ENCODE measurements around the gene RAD51B. TPM values are rescaled to one million over a fixed set of nuclear protein-coding genes. Genes with fewer than 3 reads are reported as not detected.

The RAD51B gene
- total RNA-seq, 1 experiment from 2014 or later, result 8.5 TPM

DNA sequence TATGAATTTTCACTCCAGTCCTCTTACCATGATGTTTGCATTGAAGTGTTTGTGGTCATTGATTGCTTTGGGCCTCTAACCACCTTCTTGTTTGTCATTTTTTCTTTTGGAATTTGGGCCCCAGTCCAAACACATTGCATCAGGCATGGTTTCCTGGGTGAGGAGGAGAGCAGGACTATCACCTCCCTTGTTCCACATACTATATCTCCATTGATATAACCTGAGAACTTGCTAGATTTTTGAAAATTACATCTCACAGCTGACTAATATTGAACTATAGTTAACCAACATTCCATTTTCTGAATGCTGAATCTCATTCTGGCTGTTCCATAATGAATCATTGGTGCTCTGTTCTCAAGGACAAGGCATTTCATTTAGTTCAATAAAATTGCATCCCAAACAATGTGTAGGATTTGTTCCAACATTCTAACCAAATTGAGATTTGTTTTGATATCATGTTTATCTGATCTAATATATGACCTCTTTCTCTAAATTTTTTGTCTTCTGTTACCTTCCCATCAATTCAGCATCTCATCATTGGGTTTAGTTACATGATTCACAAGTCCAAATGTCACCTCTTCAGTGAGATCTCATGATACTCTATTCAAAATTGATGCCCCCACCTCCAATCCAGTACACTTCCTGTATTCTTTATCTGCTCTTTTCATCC lies 644.3 kb downstream of the RAD51B start:
- Histone ChIP-seq H3K9me3 (ENCODE audit: control insufficient read depth, insufficient read depth, low read depth, low read length) (no peaks in the 10 kb centered on the region), H3K4me1 (ENCODE audit: control insufficient read depth, insufficient read depth, low read length) (peaks cover 13% of the 10 kb centered on the region), H3K27me3 (ENCODE audit: control insufficient read depth, insufficient read depth, low read length) (no peaks in the 10 kb centered on the region), H3K4me3 (ENCODE audit: low read depth in 2 of 2, low read length in 2 of 2) (no peak overlapping the region), H3K36me3 (ENCODE audit: control insufficient read depth, insufficient read depth, low read length) (no peaks in the 10 kb centered on the region), H3K27ac (ENCODE audit: low read length) (peak overlapping the region; percentile 69; the same call in 1 of the 2 replicates)
- intact Hi-C loops (cut with micrococcal nuclease; ENCODE audit: unreplicated experiment) (no loop called here), in situ Hi-C loops (cut with HindIII; ENCODE audit: low pct_unique_long_range_greater_than_20kb, low sequenced_read_pairs) (no loop called here)
- ChIA-PET CTCF (no interaction called here), POLR2A (no interaction called here)
- TF ChIP-seq, protein P1, sequence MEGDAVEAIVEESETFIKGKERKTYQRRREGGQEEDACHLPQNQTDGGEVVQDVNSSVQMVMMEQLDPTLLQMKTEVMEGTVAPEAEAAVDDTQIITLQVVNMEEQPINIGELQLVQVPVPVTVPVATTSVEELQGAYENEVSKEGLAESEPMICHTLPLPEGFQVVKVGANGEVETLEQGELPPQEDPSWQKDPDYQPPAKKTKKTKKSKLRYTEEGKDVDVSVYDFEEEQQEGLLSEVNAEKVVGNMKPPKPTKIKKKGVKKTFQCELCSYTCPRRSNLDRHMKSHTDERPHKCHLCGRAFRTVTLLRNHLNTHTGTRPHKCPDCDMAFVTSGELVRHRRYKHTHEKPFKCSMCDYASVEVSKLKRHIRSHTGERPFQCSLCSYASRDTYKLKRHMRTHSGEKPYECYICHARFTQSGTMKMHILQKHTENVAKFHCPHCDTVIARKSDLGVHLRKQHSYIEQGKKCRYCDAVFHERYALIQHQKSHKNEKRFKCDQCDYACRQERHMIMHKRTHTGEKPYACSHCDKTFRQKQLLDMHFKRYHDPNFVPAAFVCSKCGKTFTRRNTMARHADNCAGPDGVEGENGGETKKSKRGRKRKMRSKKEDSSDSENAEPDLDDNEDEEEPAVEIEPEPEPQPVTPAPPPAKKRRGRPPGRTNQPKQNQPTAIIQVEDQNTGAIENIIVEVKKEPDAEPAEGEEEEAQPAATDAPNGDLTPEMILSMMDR (IDR thresholded peaks at IDR 0.05), result no peak
- TF ChIP-seq, protein P2, sequence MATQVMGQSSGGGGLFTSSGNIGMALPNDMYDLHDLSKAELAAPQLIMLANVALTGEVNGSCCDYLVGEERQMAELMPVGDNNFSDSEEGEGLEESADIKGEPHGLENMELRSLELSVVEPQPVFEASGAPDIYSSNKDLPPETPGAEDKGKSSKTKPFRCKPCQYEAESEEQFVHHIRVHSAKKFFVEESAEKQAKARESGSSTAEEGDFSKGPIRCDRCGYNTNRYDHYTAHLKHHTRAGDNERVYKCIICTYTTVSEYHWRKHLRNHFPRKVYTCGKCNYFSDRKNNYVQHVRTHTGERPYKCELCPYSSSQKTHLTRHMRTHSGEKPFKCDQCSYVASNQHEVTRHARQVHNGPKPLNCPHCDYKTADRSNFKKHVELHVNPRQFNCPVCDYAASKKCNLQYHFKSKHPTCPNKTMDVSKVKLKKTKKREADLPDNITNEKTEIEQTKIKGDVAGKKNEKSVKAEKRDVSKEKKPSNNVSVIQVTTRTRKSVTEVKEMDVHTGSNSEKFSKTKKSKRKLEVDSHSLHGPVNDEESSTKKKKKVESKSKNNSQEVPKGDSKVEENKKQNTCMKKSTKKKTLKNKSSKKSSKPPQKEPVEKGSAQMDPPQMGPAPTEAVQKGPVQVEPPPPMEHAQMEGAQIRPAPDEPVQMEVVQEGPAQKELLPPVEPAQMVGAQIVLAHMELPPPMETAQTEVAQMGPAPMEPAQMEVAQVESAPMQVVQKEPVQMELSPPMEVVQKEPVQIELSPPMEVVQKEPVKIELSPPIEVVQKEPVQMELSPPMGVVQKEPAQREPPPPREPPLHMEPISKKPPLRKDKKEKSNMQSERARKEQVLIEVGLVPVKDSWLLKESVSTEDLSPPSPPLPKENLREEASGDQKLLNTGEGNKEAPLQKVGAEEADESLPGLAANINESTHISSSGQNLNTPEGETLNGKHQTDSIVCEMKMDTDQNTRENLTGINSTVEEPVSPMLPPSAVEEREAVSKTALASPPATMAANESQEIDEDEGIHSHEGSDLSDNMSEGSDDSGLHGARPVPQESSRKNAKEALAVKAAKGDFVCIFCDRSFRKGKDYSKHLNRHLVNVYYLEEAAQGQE (IDR thresholded peaks at IDR 0.05; ENCODE audit: insufficient read depth in 1 of 2, low read depth in 2 of 2, low read length in 1 of 2), result no peak
- TF ChIP-seq TCF7L2 (IDR thresholded peaks at IDR 0.05; ENCODE audit: low read depth, low read length) (no peak), POLR2AphosphoS5 (IDR thresholded peaks at IDR 0.05; ENCODE audit: low read depth, low read length) (no peak), SIN3A (IDR thresholded peaks at IDR 0.05; ENCODE audit: borderline replicate concordance, insufficient read depth, low read depth, low read length) (no peak)
- ATAC-seq, result no peak
- no TSS peak for BruUV-seq (replicated peaks)
- no peak for DNase-seq (ENCODE audit: low read depth, low spot score)

DNA sequence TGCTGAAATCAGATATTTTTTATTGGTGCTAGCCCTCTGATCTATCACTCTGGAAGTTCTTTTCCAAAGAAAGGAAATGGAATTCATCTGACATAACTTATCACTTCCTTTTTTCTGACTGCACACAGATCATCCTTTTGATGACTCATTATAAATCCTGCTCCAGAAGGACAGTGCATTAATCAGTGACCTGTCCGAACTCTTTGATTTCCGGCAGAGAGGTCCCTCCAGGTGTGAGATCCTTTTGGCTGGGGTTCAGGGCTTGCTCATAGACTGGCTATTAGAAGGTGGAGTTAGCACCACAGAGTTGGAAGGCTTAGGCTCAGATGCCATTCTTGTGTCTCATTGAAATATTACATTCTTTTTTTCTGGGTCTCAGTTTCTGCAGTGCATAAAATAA lies 645.1 kb downstream of the RAD51B start:
- CTCF ChIA-PET, result no interaction called here
- H3K9me3 ChIP-seq (ENCODE audit: control insufficient read depth, insufficient read depth, low read depth, low read length), result no peaks in the 10 kb centered on the region
- TF ChIP-seq POLR2AphosphoS5 (IDR thresholded peaks at IDR 0.05; ENCODE audit: low read depth, low read length), result no peak
- TF ChIP-seq TCF7L2 (IDR thresholded peaks at IDR 0.05; ENCODE audit: low read depth, low read length), result 0 out of 2 replicates have a peak, but pooled peaks have one; percentile 16
- DNase-seq (ENCODE audit: low read depth, low spot score) (no peak), ATAC-seq (no peak)
- intact Hi-C loops (cut with micrococcal nuclease; ENCODE audit: unreplicated experiment), result no loop called here
- in situ Hi-C loops (cut with HindIII; ENCODE audit: low pct_unique_long_range_greater_than_20kb, low sequenced_read_pairs), result no loop called here
- peaks cover 10% of the 10 kb centered on the region for H3K4me1 ChIP-seq (ENCODE audit: control insufficient read depth, insufficient read depth, low read length)
- H3K36me3 ChIP-seq (ENCODE audit: control insufficient read depth, insufficient read depth, low read length), result no peaks in the 10 kb centered on the region
- POLR2A ChIA-PET, result no interaction called here
- H3K27ac ChIP-seq (ENCODE audit: low read length), result peak overlapping the region; percentile 69; the same call in 1 of the 2 replicates
- no peaks in the 10 kb centered on the region for H3K27me3 ChIP-seq (ENCODE audit: control insufficient read depth, insufficient read depth, low read length)
- no TSS peak for BruUV-seq (replicated peaks)
- no peak overlapping the region for H3K4me3 ChIP-seq (ENCODE audit: low read depth in 2 of 2, low read length in 2 of 2)

DNA sequence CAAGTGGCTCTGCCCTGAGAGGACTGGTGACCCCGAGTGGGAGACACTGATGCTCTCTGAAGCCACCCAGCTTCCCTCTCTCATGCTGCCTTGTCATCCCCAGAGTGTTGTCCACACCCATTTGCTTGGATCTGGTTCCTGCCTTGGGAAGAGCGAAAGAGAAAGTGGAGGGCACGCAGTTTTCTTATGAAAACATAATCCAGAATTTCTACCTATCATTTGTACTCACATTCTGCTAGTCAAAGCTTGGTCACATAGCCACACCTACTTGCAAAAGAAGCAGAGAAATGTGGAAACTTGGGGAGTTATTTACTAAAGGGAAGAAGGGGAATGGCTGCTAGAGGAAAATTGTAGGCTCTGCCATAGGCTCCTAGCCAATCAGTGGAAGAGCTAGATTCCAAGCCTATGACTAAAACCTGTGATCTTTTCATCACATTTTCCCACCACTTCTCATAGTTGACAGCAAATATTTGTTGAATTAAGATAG lies 647.0 kb downstream of the RAD51B start:
- Histone ChIP-seq H3K4me1 (ENCODE audit: control insufficient read depth, insufficient read depth, low read length) (peaks cover 8% of the 10 kb centered on the region), H3K27me3 (ENCODE audit: control insufficient read depth, insufficient read depth, low read length) (no peaks in the 10 kb centered on the region), H3K36me3 (ENCODE audit: control insufficient read depth, insufficient read depth, low read length) (no peaks in the 10 kb centered on the region), H3K9me3 (ENCODE audit: control insufficient read depth, insufficient read depth, low read depth, low read length) (no peaks in the 10 kb centered on the region), H3K4me3 (ENCODE audit: low read depth in 2 of 2, low read length in 2 of 2) (no peak overlapping the region), H3K27ac (ENCODE audit: low read length) (peak overlapping the region; percentile 63; the same call in 1 of the 2 replicates)
- ATAC-seq (no peak), DNase-seq (ENCODE audit: low read depth, low spot score) (no peak)
- ChIA-PET POLR2A (interaction anchor here (0.5 kb wide), 1 partner anchor 216 kb away, joined by 4 read pairs; no protein-coding TSS in a partner anchor), CTCF (no interaction called here)
- in situ Hi-C loops (cut with HindIII; ENCODE audit: low pct_unique_long_range_greater_than_20kb, low sequenced_read_pairs), result no loop called here
- intact Hi-C loops (cut with micrococcal nuclease; ENCODE audit: unreplicated experiment), result no loop called here
- no peak for TF ChIP-seq POLR2AphosphoS5 (IDR thresholded peaks at IDR 0.05; ENCODE audit: low read depth, low read length)
- TF ChIP-seq TCF7L2 (IDR thresholded peaks at IDR 0.05; ENCODE audit: low read depth, low read length), result no peak
- TF ChIP-seq SIN3A (IDR thresholded peaks at IDR 0.05; ENCODE audit: borderline replicate concordance, insufficient read depth, low read depth, low read length), result no peak
- TF ChIP-seq, protein P2 (IDR thresholded peaks at IDR 0.05; ENCODE audit: insufficient read depth in 1 of 2, low read depth in 2 of 2, low read length in 1 of 2), result no peak
- TF ChIP-seq, protein P1 (IDR thresholded peaks at IDR 0.05), result no peak
- no TSS peak for BruUV-seq (replicated peaks)
